ENCODE data around the gene B4GALT2.

B4GALT2 gene

DNA sequence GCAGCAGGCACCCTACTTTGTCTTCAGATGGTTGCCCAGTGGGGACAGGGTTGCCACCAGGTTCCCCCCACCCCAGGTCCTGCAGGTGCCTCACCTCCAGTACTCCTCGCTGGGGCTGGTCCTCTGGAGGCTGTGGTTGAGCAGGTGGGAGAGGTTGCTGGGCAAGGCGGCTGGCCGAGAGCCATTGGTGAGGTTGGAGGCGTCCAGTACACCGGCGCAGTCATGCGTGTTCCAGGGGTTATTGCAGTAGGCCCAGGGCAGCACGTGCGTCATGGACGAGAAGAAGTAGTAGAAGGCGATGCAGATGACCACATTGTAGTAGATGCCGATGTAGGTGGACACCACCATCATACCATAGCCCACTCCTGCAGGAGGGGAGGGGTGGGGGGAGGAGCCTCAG is 29.2 kb downstream of the B4GALT2 start:
- DNase-seq: no peak

DNA sequence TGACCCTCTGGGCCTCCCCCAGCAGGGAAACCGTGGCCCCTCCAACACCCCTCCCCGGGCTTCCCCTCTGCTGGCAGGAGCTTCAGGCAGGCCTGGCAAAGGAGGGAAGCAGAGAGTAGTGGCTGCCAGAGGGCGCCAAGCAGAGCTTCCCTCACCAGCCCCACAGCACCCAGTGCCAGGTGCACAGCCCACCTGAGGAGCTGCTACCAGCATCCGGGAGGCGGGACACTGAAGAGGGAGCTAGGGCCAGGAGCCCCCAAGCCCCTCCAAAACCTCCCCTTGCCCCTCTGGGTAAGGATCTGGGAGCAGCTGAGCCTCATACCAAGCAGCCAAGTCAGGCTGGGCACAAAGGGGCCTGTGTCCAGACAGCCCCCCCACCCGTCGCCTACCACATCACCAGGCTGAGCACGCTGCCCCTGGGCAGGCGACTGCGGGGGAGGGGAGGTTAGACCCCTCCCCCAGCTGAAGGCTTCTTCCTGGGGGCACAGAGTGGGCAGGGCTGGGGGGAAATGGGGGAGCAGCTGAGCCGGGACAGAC is 32.0 kb downstream of the B4GALT2 start:
- no peak for DNase-seq

DNA sequence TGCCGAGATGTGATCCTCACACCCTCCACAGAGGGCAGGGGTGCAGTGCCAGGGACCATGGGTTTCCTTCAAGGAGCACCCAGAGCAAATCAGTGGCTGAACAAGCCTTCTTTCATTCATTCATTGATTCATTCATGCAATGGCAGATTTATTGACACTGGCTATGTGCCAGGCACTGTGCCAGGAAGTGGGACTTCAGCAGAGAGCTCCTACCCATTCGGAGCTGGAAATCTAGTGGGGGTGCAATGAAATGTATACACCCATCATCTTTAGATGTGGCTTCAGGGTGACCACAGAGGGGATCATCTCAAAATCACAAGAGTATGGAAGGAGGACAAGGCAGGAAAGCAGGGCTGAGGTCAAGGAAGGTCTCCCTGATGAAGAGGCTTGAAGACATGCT is 33.4 kb downstream of the B4GALT2 start:
- no peak for DNase-seq

DNA sequence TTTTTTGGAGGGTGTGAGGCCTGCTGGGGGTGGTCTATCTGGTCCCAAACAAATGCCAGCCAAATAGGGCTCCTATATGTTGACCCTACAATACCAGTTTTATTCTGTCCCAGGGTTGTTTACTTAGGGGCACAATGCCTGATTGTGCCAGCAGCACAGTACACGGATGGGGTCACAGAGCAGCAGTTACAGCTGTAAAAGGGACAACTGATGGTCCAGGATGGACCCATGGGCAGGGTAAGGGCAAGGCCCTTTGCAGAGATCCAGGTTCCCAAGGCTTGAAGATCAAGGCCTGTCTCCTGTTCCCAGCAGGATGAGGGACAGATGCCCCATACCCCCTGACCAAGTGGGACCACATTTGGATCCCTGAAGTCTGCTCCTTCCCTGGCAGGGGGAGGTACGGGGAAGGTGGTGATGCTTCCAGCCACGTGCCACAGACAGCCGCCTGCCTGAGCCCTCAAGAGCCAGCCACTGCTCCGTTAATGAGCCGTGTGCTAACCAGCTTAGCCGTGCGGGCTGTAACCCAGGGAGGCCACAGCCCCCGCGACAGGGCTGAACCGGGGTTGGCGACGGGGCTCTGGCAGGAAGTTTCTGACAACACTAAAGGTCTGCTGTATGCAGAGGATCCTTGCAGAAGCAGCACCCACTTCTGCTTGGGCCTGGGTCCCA is 34.1 kb downstream of the B4GALT2 start:
- DNase-seq: no peak

DNA sequence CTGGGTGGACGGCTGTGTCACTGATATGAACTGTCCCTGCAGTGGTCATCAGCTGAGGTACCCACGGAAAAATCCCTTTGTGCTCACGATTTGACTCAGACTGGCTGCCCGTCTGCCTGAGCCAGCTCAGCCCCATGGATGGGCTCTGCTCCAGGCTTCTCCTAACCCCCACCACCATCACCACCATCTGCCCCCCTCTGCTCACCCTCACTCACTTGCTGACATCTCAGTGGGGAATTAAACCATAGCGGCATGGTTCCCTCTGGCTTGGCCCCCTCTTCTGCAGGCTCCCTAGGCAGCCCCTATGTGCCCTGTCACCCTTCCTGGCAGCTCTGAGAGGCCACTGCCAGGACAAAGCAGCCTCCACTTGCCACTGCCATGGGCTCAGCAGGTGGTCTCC is 34.9 kb downstream of the B4GALT2 start:
- DNase-seq: no peak

DNA sequence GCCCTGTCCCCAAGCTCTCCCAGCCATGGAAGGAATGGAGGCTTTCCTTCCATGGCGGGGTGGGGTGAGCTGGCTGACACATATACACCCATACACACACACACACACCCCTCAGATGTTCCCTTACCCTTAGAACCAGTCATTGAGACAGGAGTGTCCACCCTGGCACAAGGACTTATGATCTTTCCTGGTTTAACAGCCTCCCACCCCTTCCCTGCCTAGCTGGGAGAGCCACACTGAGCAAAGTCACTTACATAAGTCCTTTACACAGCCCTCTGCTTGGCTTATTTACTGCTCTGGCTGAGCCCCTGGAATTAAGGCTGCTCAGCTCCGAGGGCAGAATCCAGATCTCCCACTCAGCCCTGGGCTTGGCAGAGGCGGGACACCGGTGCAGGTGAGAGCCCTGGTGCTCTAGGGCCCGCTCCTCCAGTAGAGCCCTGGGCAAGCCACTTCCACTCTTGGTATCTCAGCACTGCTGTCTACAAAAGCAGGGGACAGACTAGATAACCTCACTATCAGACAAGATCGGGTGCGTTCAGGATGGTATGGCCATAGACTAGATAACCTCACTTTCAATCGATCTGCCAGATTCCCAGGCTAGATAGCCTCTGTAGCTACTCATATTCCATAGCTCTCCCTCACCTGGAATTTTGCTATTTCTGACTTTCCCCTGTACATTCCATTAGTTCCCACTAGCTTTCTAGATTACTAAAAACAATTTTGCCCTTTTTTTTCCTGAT is 35.5 kb downstream of the B4GALT2 start:
- DNase-seq: no peak

- no peak for DNase-seq
Measured at GRCh38 chr1:44015206-44015605, 36.2 kb downstream of the B4GALT2 start.

- no peak for DNase-seq
Measured at GRCh38 chr1:44016041-44016889, 37.3 kb downstream of the B4GALT2 start.

DNA sequence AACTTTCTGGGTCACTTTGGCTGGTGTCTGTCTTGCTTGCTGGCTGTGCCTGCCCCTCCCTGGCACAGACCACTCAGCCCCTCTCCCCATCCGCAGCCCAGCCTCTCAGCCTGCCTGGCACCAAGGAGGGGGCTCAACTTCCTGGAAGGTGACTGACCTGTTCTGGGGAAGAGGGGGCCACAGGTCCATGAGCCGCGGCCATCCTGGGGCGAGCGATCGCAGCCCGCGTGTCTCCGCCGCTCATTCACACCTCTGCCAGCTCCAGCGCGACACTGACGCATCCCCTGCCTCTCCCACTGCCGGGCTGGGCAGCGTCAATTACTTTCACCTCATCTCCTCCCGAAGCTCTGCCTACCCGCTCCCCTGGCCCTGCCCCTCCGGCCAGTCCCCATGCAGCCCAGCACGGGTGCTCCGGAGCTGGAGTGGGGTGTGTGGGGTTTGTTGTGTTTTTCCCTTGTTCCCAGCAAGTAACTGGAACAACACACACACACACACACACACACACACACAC is 37.9 kb downstream of the B4GALT2 start:
- no peak for DNase-seq

DNA sequence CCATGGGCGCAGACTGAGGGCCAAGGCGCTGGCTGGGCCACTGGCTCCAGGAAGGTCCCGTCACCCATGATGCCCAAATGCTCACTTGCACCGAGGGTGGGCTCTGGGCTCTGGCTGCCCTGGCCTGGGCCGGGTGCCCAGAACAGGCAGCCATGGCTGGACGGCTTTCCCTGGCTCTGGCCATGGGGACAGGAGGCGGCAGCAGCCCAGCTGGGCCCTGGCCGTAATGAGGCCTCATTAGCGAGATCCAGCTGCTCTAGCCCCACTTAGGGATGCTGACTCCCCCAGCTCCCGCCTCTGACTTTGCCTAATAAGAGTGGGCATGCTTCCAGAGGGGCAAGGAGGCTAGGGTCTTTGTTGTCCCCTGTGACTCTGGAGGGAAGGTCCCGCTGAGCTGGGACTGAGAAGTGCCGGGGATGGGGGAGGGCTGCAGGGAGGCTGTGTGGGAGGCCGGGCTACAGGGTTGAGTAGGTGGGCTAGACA is 40.5 kb downstream of the B4GALT2 start:
- DNase-seq: no peak

DNA sequence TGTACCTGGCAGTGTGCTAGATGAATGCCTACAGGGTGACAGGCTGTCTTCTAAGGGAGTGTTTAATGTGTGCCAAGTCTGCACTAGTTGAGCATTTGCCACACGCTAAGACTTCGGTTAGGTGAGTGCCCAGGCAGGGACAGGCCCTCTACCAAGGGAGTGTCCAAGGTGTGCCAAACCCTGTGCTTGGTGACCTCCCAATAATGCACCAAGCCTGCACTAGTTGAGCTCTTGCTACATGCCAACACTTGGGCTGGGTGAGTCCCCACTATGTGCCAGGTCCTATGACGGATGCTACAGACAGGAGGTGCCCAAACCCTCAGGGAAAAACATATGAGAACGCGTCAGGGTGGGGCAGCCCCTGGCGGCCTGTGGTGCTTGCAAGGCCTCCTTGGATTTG is 41.5 kb downstream of the B4GALT2 start:
- DNase-seq: no peak

GRCh38 chr1:44021156-44021555 is 42.1 kb downstream of the B4GALT2 start:
- DNase-seq: no peak

DNA sequence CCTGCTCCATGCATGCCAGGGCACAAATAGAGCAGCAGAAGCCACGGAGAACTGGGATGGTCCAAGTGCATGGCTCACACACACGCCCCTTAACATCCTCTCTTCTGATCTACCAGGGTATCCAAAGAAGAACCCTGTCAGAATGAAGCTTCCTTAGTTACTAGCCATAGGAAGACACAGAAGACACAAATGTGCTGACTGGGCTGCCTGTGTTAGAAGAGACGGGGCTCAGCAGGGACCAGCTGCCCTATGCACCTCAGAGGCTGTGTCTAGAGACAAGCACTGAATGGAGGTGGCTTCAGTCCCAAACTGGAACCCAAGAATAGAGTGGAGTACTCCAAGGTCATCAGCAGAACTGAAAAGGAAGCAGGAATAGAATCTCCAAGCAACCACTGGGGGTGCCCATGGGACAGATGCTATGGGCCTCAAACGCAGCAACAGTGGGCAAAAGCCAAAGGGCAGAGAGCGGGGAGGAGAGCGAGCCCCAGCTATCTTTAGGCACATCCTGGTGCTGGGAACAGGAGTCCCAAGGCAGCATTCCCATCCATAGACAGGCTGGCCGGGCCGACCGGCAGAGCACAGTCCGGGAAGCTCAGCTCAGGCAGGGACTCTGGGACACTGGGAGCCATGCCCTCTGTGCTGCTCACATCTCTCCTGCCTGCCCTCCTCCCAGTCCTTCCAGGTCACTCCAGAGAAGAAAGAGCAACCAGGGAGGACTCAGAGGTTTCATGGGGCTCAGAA is 42.7 kb downstream of the B4GALT2 start:
- DNase-seq: no peak

- DNase-seq: no peak
Measured at GRCh38 chr1:44024031-44024902, 45.3 kb downstream of the B4GALT2 start.

- DNase-seq: no peak
Measured at GRCh38 chr1:44024903-44025525, 46.0 kb downstream of the B4GALT2 start.

DNA sequence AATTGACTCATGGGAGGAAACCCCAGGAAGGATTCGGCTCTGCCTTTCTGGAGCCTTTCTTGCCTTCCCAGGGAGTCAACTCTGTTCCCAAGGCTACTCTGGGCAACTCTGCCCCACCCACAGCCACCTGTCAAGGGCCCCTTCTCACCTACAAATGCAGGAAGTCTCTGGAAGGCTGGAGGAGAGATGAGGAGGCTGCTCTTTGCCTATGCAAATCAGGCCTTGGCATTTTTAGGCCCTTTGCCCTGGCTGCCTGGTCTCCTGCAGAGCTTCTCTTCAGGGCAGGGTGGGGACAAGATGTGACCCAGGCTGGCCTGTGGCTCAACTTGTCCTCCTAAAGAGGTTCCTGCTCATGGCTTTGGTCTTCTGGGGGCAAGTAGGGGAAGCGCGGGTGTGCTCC is 46.8 kb downstream of the B4GALT2 start:
- DNase-seq: no peak

DNA sequence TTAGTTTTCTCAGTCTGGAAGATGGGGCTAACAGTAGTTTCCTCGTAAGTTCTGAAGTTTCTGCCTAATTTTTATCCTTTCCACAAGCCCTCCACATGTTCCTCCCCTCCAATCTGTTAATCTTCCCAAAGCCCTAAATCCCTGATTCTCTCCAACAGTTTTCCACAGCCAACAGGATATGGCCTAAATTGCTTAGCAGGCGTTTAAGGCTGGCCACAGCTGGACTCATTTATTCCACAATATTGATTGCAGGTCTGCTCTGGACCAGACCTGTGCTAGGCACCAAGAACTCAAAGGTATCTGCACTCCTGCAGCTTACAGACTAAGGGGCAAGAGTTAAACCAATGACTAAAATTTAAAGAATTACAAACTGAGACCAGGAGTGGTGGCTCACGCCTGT is 48.3 kb downstream of the B4GALT2 start:
- DNase-seq: no peak

DNA sequence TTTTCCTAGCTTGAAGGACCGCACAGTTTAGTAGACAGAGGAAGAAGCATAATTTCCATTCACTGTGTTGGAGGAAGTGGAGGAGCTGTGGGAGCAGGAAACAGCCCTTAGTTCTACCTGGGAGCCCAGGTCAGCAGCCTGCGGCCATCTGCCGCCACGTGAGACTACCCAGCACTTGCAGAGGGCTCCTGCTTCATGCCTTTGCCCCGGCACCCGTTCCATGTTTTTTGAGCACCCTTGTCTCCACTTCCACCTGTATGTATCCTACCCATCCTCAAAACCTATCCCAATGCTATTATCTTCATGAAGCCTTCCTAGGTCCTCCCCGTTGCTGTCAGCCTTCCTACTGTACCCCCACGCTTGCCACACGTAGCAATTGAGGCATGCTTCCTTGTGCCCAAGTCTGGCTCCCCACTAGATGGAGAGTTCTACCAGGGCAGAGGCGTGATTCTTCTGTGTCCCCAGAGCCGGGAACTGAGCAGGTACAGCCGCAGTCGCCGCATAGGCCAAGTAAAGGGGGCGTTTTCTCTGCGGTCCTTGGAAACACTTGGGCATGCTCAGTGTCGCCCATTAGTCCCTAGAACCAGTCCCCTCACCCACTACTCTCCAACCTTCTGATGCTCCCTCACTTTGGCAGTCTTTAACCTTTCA is 50.4 kb downstream of the B4GALT2 start:
- no peak for DNase-seq

DNA sequence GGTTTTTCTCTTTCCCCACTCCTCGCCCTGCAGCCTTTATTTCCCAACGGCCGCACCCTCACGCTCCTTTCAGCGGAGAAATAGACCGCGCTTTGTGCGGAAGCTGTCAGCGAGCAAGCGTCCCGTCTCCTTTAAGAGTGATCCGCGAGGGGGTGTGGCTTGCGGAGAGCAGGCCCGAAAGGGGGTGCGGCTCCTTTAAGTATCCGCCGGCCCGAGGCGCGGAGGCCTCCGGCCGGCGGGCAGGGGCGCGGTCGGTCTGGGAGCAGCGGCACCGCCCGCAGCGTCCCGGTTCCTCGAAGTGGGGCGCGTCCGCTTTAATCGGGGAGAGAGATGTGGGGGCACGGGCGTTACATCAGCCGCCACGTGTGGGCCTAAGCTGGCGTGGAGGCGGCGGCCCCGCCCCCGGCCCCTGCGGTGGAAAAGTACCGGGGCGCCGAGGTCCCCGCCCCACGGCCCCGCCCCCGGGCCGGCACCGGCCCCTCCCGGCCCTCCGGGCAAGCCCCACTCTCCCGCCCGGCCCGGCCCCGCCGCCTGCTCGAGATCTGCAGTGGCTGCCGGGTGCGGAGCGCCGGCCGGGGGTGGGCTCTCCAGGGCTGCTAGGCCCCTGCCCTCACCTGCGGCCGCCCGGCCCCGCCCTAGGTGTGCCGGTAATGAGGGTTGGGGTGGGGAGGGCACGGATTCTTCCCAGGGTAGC is 51.0 kb downstream of the B4GALT2 start:
- peak; percentile 75 for DNase-seq
